ENCODE results near the gene SLC33A1. TPM values are rescaled to one million over a fixed set of nuclear protein-coding genes. Genes with fewer than 3 reads are reported as not detected.
"Not testable (repeated sequence)": the region's sequence is repeated elsewhere in the genome, so short reads cannot be mapped to it uniquely, and the experiment has no call there.

The SLC33A1 gene
- total RNA-seq, 1 experiment from 2014 or later, result 27.2 TPM

DNA sequence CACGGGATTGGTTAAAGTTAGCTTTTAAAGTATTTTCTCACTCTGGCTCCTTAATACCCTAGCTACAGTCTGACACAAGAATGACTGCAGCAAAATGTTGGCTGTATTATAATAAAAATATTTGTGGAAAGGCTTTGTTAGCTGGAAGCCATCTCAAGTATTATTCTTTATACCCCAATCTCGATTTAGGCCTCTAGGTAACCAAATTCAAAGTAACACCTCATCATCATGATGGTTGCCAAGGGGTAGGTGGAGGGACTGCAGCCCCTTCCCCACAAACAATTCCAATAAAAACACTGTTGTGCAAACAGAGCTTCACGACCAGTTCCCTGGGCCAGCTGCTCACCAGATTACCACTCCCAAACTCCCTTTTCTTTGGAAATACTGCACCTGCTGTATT lies 15.5 kb upstream of the SLC33A1 start:
- Histone ChIP-seq H3K4me1 (ENCODE audit: control insufficient read depth, insufficient read depth, low read length) (peaks cover 17% of the 10 kb centered on the region), H3K4me3 (ENCODE audit: low read depth in 2 of 2, low read length in 2 of 2) (peak overlapping the region; percentile 76 to 84), H3K36me3 (ENCODE audit: control insufficient read depth, insufficient read depth, low read length) (no peaks in the 10 kb centered on the region; the same call in 1 of the 2 replicates), H3K9me3 (ENCODE audit: control insufficient read depth, insufficient read depth, low read depth, low read length) (no peaks in the 10 kb centered on the region), H3K27ac (ENCODE audit: low read length) (peak overlapping the region; percentile 94), H3K27me3 (ENCODE audit: control insufficient read depth, insufficient read depth, low read length) (no peaks in the 10 kb centered on the region)
- intact Hi-C loops (cut with micrococcal nuclease; ENCODE audit: unreplicated experiment), result no loop called here
- in situ Hi-C loops (cut with HindIII; ENCODE audit: low pct_unique_long_range_greater_than_20kb, low sequenced_read_pairs), result no loop called here
- TSS peak; percentile 84 for BruUV-seq (replicated peaks)
- POLR2A ChIA-PET, result interaction anchor here (0.7 to 1.1 kb wide), 2 partner anchors 19 to 28 kb away, joined by 3 to 5 read pairs; no protein-coding TSS in a partner anchor
- CTCF ChIA-PET, result interaction anchor here (1.5 kb wide), 1 partner anchor 64 kb away, joined by 12 read pairs; the partner anchor contains the start of gene C3orf33
- DNase-seq (ENCODE audit: low read depth, low spot score) (no peak), ATAC-seq (no peak)
- TF ChIP-seq, protein P1, sequence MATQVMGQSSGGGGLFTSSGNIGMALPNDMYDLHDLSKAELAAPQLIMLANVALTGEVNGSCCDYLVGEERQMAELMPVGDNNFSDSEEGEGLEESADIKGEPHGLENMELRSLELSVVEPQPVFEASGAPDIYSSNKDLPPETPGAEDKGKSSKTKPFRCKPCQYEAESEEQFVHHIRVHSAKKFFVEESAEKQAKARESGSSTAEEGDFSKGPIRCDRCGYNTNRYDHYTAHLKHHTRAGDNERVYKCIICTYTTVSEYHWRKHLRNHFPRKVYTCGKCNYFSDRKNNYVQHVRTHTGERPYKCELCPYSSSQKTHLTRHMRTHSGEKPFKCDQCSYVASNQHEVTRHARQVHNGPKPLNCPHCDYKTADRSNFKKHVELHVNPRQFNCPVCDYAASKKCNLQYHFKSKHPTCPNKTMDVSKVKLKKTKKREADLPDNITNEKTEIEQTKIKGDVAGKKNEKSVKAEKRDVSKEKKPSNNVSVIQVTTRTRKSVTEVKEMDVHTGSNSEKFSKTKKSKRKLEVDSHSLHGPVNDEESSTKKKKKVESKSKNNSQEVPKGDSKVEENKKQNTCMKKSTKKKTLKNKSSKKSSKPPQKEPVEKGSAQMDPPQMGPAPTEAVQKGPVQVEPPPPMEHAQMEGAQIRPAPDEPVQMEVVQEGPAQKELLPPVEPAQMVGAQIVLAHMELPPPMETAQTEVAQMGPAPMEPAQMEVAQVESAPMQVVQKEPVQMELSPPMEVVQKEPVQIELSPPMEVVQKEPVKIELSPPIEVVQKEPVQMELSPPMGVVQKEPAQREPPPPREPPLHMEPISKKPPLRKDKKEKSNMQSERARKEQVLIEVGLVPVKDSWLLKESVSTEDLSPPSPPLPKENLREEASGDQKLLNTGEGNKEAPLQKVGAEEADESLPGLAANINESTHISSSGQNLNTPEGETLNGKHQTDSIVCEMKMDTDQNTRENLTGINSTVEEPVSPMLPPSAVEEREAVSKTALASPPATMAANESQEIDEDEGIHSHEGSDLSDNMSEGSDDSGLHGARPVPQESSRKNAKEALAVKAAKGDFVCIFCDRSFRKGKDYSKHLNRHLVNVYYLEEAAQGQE (IDR thresholded peaks at IDR 0.05; ENCODE audit: insufficient read depth in 1 of 2, low read depth in 2 of 2, low read length in 1 of 2), result no peak
- no peak for TF ChIP-seq TCF7L2 (IDR thresholded peaks at IDR 0.05; ENCODE audit: low read depth, low read length)
- TF ChIP-seq SIN3A (IDR thresholded peaks at IDR 0.05; ENCODE audit: borderline replicate concordance, insufficient read depth, low read depth, low read length), result no peak
- TF ChIP-seq POLR2AphosphoS5 (IDR thresholded peaks at IDR 0.05; ENCODE audit: low read depth, low read length), result no peak
- TF ChIP-seq, protein P2, sequence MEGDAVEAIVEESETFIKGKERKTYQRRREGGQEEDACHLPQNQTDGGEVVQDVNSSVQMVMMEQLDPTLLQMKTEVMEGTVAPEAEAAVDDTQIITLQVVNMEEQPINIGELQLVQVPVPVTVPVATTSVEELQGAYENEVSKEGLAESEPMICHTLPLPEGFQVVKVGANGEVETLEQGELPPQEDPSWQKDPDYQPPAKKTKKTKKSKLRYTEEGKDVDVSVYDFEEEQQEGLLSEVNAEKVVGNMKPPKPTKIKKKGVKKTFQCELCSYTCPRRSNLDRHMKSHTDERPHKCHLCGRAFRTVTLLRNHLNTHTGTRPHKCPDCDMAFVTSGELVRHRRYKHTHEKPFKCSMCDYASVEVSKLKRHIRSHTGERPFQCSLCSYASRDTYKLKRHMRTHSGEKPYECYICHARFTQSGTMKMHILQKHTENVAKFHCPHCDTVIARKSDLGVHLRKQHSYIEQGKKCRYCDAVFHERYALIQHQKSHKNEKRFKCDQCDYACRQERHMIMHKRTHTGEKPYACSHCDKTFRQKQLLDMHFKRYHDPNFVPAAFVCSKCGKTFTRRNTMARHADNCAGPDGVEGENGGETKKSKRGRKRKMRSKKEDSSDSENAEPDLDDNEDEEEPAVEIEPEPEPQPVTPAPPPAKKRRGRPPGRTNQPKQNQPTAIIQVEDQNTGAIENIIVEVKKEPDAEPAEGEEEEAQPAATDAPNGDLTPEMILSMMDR (IDR thresholded peaks at IDR 0.05), result no peak

DNA sequence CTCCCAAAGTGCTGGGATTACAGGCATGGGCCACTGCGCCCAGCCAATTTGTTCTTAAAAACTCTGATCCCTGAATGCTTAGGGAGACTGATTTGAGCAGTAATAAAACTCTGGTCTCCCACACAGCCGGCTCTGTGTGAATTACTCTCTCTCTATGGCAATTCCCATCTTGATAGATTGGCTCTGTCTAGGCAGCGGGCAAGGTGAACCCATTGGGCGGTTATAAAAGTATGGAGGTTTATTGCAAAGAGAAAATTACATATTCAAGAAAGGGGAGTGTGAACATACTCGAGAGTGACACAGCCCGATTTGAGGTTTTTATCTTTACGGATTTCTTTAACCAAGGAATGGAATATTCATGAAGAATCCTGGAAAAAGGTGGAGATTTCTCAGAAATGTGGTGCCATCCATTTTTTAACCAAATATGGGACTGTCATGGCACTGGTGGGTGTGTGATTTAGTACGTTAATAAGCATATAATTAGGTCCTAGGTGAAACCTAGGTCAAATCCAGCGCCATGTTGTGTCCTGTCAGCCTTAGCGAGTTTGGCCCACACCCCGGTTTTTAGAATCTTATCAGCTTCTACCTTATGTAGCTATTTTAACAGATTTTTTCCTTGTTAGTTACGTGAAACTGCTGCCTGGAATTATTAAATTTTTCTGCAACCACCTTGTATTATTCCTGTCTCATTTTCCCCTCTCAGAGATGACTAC lies 9.0 kb upstream of the SLC33A1 start:
- TF ChIP-seq TCF7L2 (IDR thresholded peaks at IDR 0.05; ENCODE audit: low read depth, low read length) (no peak), SIN3A (IDR thresholded peaks at IDR 0.05; ENCODE audit: borderline replicate concordance, insufficient read depth, low read depth, low read length) (no peak), POLR2AphosphoS5 (IDR thresholded peaks at IDR 0.05; ENCODE audit: low read depth, low read length) (no peak)
- TF ChIP-seq, protein P1 (IDR thresholded peaks at IDR 0.05; ENCODE audit: insufficient read depth in 1 of 2, low read depth in 2 of 2, low read length in 1 of 2), result no peak
- TF ChIP-seq, protein P2 (IDR thresholded peaks at IDR 0.05), result no peak
- Histone ChIP-seq H3K4me3 (ENCODE audit: low read depth in 2 of 2, low read length in 2 of 2) (no peak overlapping the region), H3K27ac (ENCODE audit: low read length) (no peak overlapping the region), H3K4me1 (ENCODE audit: control insufficient read depth, insufficient read depth, low read length) (no peaks in the 10 kb centered on the region), H3K27me3 (ENCODE audit: control insufficient read depth, insufficient read depth, low read length) (no peaks in the 10 kb centered on the region), H3K9me3 (ENCODE audit: control insufficient read depth, insufficient read depth, low read depth, low read length) (no peaks in the 10 kb centered on the region), H3K36me3 (ENCODE audit: control insufficient read depth, insufficient read depth, low read length) (no peaks in the 10 kb centered on the region)
- POLR2A ChIA-PET, result no interaction called here
- intact Hi-C loops (cut with micrococcal nuclease; ENCODE audit: unreplicated experiment), result no loop called here
- DNase-seq (ENCODE audit: low read depth, low spot score), result no peak
- CTCF ChIA-PET, result no interaction called here
- in situ Hi-C loops (cut with HindIII; ENCODE audit: low pct_unique_long_range_greater_than_20kb, low sequenced_read_pairs), result no loop called here
- no peak for ATAC-seq
- no TSS peak for BruUV-seq (replicated peaks)

DNA sequence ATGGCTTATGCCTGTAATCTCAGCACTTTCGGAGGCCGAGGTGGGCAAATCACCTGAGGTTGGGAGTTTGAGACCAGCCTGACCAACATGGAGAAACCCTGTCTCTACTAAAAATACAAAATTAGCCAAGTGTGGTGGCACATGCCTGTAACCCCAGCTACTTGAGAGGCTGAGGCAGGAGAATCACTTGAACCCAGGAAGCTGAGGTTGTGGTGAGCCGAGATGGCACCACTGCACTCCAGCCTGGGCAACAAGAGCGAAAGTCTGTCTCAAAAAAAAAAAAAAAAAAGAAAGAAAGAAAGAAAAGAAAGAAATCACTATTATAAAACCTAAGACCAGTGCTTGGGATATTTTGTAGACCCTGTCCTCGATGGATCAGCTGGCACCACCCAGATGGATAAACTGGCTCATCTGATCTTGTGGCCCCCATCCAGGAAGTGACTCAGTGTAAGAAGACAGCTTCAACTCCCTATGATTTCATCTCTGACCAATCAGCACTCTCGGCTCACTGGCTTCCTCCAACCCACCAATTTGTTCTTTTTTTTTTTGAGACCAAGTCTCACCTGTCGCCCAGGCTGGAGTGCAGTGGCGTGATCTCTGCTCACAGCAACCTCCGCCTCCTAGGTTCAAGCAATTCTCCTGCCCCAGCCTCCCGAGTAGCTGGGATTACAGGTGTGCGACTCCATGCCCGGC lies 8.2 kb upstream of the SLC33A1 start:
- BruUV-seq (replicated peaks); H3K9me3 ChIP-seq (ENCODE audit: control insufficient read depth, insufficient read depth, low read depth, low read length); H3K27me3 ChIP-seq (ENCODE audit: control insufficient read depth, insufficient read depth, low read length); POLR2A ChIA-PET; ATAC-seq; DNase-seq (ENCODE audit: low read depth, low spot score); in situ Hi-C loops (cut with HindIII; ENCODE audit: low pct_unique_long_range_greater_than_20kb, low sequenced_read_pairs); intact Hi-C loops (cut with micrococcal nuclease; ENCODE audit: unreplicated experiment); CTCF ChIA-PET; H3K36me3 ChIP-seq (ENCODE audit: control insufficient read depth, insufficient read depth, low read length); H3K4me1 ChIP-seq (ENCODE audit: control insufficient read depth, insufficient read depth, low read length); H3K27ac ChIP-seq (ENCODE audit: low read length); H3K4me3 ChIP-seq (ENCODE audit: low read depth in 2 of 2, low read length in 2 of 2): not testable (repeated sequence)
